Spleen (tissue), 3 donors: ENCODE measurements around the gene EPHA3.

Experiments
- POLR2A ChIP-seq, 3 donors: fragments of 450-650 bp; IDR thresholded peaks; one replicate each; pipeline ENCODE4 v1.5.1; 2017; ENCODE audit warnings: antibody characterized with exemption in 3 of 3, mild to moderate bottlenecking in 1 of 3
- POLR2AphosphoS5 ChIP-seq, 3 donors: sonication (generic); formaldehyde crosslinking; IDR thresholded peaks; one replicate each; pipeline ENCODE4 v1.5.1; 2017; ENCODE audit warnings: antibody characterized with exemption in 3 of 3

DNA sequence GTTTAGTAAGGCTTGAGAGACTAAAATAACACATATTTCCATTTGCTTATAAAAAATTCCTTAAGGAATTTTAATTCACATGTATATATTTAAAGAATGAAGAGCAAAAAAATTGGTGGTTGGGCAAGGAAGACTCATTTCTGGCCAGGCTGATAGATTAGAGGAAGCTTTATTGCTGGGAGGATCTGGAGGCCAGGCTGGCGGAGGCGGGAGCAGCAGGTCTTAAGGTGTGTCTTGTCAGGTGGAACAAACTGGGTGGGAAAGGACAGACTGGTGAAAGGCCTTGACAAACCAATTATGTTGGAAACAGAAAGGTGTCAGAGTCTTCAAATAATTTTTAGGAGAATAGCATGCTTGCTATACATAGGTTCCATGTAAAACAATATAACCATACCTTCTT is 124.7 kb downstream of the EPHA3 start:
- no peak for TF ChIP-seq POLR2A (IDR thresholded peaks at IDR 0.05)
- no peak for TF ChIP-seq POLR2AphosphoS5 (IDR thresholded peaks at IDR 0.05)
